Motor neuron (in vitro differentiated cells): ENCODE data around the gene UBE4A. TPM values are rescaled to one million over a fixed set of nuclear protein-coding genes. Genes with fewer than 3 reads are reported as not detected.

Experiments
- total RNA-seq, 8 experiments: library from RNA; unstranded; fragments of 300-600 nt; gene quantifications; 2 replicates each; pipeline versions ENCODE4 v1.2.3 to v1.2.4, GENCODE V29; 2022

Gene UBE4A
- total RNA-seq, 8 experiments from 2014 or later: 25.3 to 57.3 (median 39.1) TPM

Other genes with a start within 250 kb of the UBE4A start
- 1 to 10 TPM in 3 of 8 experiments, under 1 TPM in 5; 0.37 to 8.6 (median 0.93) TPM for gene SCN4B, start 206.8 kb upstream of the UBE4A start, total RNA-seq
- gene SCN2B, start 183.0 kb upstream of the UBE4A start, total RNA-seq: 1 to 10 TPM in 1 of 8 experiments, under 1 TPM in 7; 0.08 to 3.4 (median 0.22) TPM
- 1 to 10 TPM in 5 of 8 experiments, under 1 TPM in 2, not detected in 1; 0.13 to 3.1 (median 1.4) TPM for gene JAML, start 134.6 kb upstream of the UBE4A start, total RNA-seq
- 1 to 10 TPM in 3 of 8 experiments, under 1 TPM in 3, not detected in 2; 0.08 to 6.2 (median 0.75) TPM for gene MPZL3, start 107.2 kb upstream of the UBE4A start, total RNA-seq
- gene MPZL2, start 95.3 kb upstream of the UBE4A start, total RNA-seq: 10 to 100 TPM in 1 of 8 experiments, 1 to 10 TPM in 2, under 1 TPM in 3, not detected in 2; 0.29 to 51.4 (median 1.0) TPM
- 1 to 10 TPM in 1 of 8 experiments, under 1 TPM in 3, not detected in 4; 0.17 to 1.2 (median 0.43) TPM for gene CD3E, start 54.9 kb upstream of the UBE4A start, total RNA-seq
- not detected for gene CD3D, start 16.9 kb upstream of the UBE4A start, total RNA-seq
- under 1 TPM in 3 of 8 experiments, not detected in 5; 0.24 to 0.71 (median 0.52) TPM for gene CD3G, start 15.3 kb upstream of the UBE4A start, total RNA-seq
- gene ATP5MG, start 42.0 kb downstream of the UBE4A start, total RNA-seq: 100 to 1,000 TPM; 145 to 207 (median 182) TPM
- 10 to 100 TPM; 23.2 to 70.5 (median 47.6) TPM for gene KMT2A, start 76.9 kb downstream of the UBE4A start, total RNA-seq
- gene TTC36, start 167.9 kb downstream of the UBE4A start, total RNA-seq: 1 to 10 TPM in 2 of 8 experiments, under 1 TPM in 3, not detected in 3; 0.38 to 1.3 (median 0.60) TPM
- gene TMEM25, start 171.6 kb downstream of the UBE4A start, total RNA-seq: 10 to 100 TPM in 7 of 8 experiments, 1 to 10 TPM in 1; 2.4 to 33.7 (median 24.0) TPM
- gene IFT46, start 206.3 kb downstream of the UBE4A start, total RNA-seq: 10 to 100 TPM; 20.0 to 60.2 (median 24.1) TPM
- 100 to 1,000 TPM in 6 of 8 experiments, 10 to 100 TPM in 2; 87.9 to 155 (median 122) TPM for gene ARCN1, start 212.8 kb downstream of the UBE4A start, total RNA-seq
- gene PHLDB1, start 248.0 kb downstream of the UBE4A start, total RNA-seq: 10 to 100 TPM; 37.5 to 96.4 (median 49.1) TPM